Fibroblast of lung (primary cell): Measurements from ENCODE around the gene SLC16A9. TPM values are rescaled to one million over a fixed set of nuclear protein-coding genes. Genes with fewer than 3 reads are reported as not detected.
A peak's percentile ranks its signal among the peaks of the same experiment; 100 is the strongest.

Source experiments
- DNase-seq, 2 donors: peaks; one replicate each; pipeline versions ENCODE4 v3.0.0 to v3.0.0-alpha.2; 2010; ENCODE audit warnings: low read depth in 2 of 2
- H2AFZ ChIP-seq: 2 replicates; pipeline ENCODE4 v1.5.1; 2012; ENCODE audit warnings: low read length, control low read depth, inconsistent platforms
- H3K27ac ChIP-seq: 2 replicates; pipeline ENCODE4 v1.5.1; 2011; ENCODE audit warnings: low read length, control low read depth; ENCODE audit not compliant: insufficient read depth
- H3K27me3 ChIP-seq: 2 replicates; pipeline ENCODE4 v1.5.1; 2011; ENCODE audit warnings: mild to moderate bottlenecking, low read length; ENCODE audit not compliant: control insufficient read depth, insufficient read depth
- H3K36me3 ChIP-seq: 2 replicates; pipeline ENCODE4 v1.5.1; 2011; ENCODE audit warnings: low read length; ENCODE audit not compliant: control insufficient read depth, insufficient read depth
- H3K4me1 ChIP-seq: 2 replicates; pipeline ENCODE4 v1.5.1; 2011; ENCODE audit warnings: low read length; ENCODE audit not compliant: control insufficient read depth, insufficient read depth; ENCODE audit errors: extremely low read depth
- H3K4me2 ChIP-seq: 2 replicates; pipeline ENCODE4 v1.5.1; 2011; ENCODE audit warnings: low read length, control low read depth; ENCODE audit not compliant: insufficient read depth; ENCODE audit errors: extremely low read depth
- H3K4me3 ChIP-seq, 4 experiments: fragments of 200-600 bp in 1 of 4; sonication (generic) in 1 of 4; replicated peaks in 1 of 4; 2 replicates each; pipeline ENCODE4 v1.5.1; 2011 to 2016; ENCODE audit warnings: low read length in 4 of 4, low read depth in 3 of 4, mild to moderate bottlenecking in 3 of 4, control low read depth in 2 of 4, inconsistent platforms in 1 of 4, mixed read lengths in 1 of 4; ENCODE audit not compliant: insufficient read depth in 1 of 4; ENCODE audit errors: control extremely low read depth in 1 of 4
- H3K79me2 ChIP-seq: 2 replicates; pipeline ENCODE4 v1.5.1; 2012; ENCODE audit warnings: mild to moderate bottlenecking, low read length, inconsistent platforms; ENCODE audit not compliant: control insufficient read depth, insufficient read depth
- H3K9ac ChIP-seq: 2 replicates; pipeline ENCODE4 v1.5.1; 2011; ENCODE audit warnings: mild to moderate bottlenecking, low read length, control low read depth; ENCODE audit not compliant: insufficient read depth
- H3K9me3 ChIP-seq: 2 replicates; pipeline ENCODE4 v1.5.1; 2012; ENCODE audit warnings: low read depth, low read length; ENCODE audit not compliant: control insufficient read depth, insufficient read depth
- H4K20me1 ChIP-seq: 2 replicates; pipeline ENCODE4 v1.5.1; 2011; ENCODE audit warnings: low read length; ENCODE audit not compliant: control insufficient read depth, insufficient read depth; ENCODE audit errors: extremely low read depth
- EZH2 ChIP-seq: IDR thresholded peaks from 2 replicates; pipeline ENCODE4 v1.5.1; 2012; ENCODE audit warnings: low read length, control low read depth, mild to moderate bottlenecking; ENCODE audit errors: missing control alignments
- polyA plus RNA-seq, 2 donors: library from polyadenylated mRNA; depleted of rRNA in 1 of 2; stranded (reverse) in 1 of 2; unstranded in 1 of 2; fragments of >200 nt; gene quantifications; 2 replicates each; pipeline ENCODE4 v1.2.1, GENCODE V29; 2011 to 2012; ENCODE audit warnings: missing spikeins in 1 of 2
- total RNA-seq: library from RNA; depleted of rRNA; stranded (reverse); fragments of >200 nt; gene quantifications from 2 replicates; pipeline ENCODE4 v1.2.1, GENCODE V29; 2014
- TF ChIP-seq, protein P1 (sequence below), 2 donors: IDR thresholded peaks in 1 of 2; conservative IDR thresholded peaks in 1 of 2; 1 replicate in 1 of 2; 2 replicates in 1 of 2; pipeline ENCODE4 v1.5.1; 2011 to 2012; ENCODE audit warnings: low read length in 2 of 2, control low read depth in 1 of 2, inconsistent platforms in 1 of 2, low read depth in 1 of 2, mild to moderate bottlenecking in 1 of 2

Gene SLC16A9
- total and polyA plus RNA-seq, 2 donors (not counting 1 experiment from before 2014, with no cell fraction given), result 0.08 to 0.66 TPM

DNA sequence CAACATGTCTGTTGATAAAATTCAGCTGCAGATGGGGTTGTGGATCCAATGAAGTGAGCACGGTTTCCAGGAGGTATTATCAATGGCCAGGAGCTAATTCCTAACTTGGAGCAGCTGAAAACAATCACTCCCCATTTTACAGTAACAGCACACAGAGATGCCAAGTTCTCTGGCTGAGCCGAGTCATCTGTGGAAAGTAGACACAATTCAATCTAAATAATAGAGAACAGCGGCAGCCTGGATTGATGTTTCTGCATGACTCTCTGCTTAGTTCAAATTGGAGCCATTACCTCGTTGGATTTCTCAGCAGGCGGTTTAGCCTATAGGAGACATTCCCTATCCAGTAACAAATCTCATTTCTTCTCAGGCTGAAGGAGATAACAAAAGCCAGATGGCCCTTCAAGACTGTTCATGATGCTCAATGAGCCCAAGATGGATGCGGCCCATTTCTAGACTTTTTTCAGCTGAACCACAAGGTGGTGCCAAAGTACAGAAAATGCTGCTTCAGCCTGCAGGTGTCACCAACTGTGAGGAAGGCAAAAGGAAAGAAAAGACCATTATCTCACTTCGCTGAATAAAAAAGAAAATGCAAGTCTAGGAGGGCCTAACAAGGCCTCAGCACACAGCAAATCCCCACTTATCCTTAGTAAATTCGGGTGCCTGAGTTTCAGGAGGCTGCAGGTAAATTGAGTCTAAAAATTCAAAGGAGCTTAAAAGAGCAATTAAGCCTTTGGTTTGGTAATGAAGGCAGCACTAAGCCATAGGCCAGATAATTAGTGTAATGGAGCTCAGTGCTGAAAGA, 83.7 kb downstream of the SLC16A9 start:
- Histone ChIP-seq H3K9me3 (no peaks in the 10 kb centered on the region), H2AFZ (peak overlapping the region; percentile 14)

DNA sequence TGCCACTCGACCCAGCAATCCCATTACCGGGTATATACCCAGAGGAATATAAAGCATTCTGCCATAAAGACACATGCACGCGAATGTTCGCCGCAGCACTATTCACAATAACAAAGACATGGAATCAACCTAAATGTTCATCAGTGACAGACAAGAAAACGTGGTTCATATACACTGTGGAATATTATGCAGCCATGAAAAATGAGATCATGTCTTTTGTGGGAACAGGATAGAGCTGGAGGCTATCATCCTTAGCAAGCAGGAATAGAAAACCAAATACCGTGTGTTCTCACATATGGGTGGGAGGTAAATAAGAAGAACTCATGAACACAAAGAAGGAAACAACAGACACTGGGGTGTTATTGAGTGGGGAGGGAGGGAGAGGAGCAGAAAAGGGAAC, 84.7 kb downstream of the SLC16A9 start:
- H3K27me3 ChIP-seq, result no peaks in the 10 kb centered on the region
- no peaks in the 10 kb centered on the region for H3K4me1 ChIP-seq
- H3K4me3 ChIP-seq, result no peak overlapping the region
- H3K27ac ChIP-seq, result no peak overlapping the region
- no peaks in the 10 kb centered on the region for H4K20me1 ChIP-seq
- no peak for DNase-seq
- no peaks in the 10 kb centered on the region for H3K9me3 ChIP-seq
- H3K9ac ChIP-seq, result no peak overlapping the region
- TF ChIP-seq, protein P1, sequence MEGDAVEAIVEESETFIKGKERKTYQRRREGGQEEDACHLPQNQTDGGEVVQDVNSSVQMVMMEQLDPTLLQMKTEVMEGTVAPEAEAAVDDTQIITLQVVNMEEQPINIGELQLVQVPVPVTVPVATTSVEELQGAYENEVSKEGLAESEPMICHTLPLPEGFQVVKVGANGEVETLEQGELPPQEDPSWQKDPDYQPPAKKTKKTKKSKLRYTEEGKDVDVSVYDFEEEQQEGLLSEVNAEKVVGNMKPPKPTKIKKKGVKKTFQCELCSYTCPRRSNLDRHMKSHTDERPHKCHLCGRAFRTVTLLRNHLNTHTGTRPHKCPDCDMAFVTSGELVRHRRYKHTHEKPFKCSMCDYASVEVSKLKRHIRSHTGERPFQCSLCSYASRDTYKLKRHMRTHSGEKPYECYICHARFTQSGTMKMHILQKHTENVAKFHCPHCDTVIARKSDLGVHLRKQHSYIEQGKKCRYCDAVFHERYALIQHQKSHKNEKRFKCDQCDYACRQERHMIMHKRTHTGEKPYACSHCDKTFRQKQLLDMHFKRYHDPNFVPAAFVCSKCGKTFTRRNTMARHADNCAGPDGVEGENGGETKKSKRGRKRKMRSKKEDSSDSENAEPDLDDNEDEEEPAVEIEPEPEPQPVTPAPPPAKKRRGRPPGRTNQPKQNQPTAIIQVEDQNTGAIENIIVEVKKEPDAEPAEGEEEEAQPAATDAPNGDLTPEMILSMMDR (conservative IDR thresholded peaks at IDR 0.05 in 1 of 2, IDR thresholded peaks at IDR 0.05 in 1 of 2; ENCODE audit: low read depth in 1 of 2, low read length in 2 of 2), result no peak
- no peak for TF ChIP-seq EZH2
- no peak overlapping the region for H3K4me2 ChIP-seq
- no peaks in the 10 kb centered on the region for H3K36me3 ChIP-seq
- H2AFZ ChIP-seq, result no peak overlapping the region
- H3K79me2 ChIP-seq, result no peaks in the 10 kb centered on the region

More for the DNA sequence above, 83.7 kb downstream of the SLC16A9 start:
- H3K4me1 ChIP-seq, result no peaks in the 10 kb centered on the region
- H3K9ac ChIP-seq, result no peak overlapping the region
- no peak overlapping the region for H3K4me3 ChIP-seq
- no peaks in the 10 kb centered on the region for H4K20me1 ChIP-seq
- H3K27me3 ChIP-seq, result no peaks in the 10 kb centered on the region
- no peaks in the 10 kb centered on the region for H3K36me3 ChIP-seq
- H3K27ac ChIP-seq, result no peak overlapping the region
- H3K4me2 ChIP-seq, result peak overlapping the region; percentile 5
- no peak for TF ChIP-seq EZH2
- TF ChIP-seq, protein P1 (conservative IDR thresholded peaks at IDR 0.05 in 1 of 2, IDR thresholded peaks at IDR 0.05 in 1 of 2; ENCODE audit: low read depth in 1 of 2, low read length in 2 of 2), result peak; percentile 75 to 86
- H3K79me2 ChIP-seq, result no peaks in the 10 kb centered on the region
- DNase-seq, result peak; percentile 62 to 80

DNA sequence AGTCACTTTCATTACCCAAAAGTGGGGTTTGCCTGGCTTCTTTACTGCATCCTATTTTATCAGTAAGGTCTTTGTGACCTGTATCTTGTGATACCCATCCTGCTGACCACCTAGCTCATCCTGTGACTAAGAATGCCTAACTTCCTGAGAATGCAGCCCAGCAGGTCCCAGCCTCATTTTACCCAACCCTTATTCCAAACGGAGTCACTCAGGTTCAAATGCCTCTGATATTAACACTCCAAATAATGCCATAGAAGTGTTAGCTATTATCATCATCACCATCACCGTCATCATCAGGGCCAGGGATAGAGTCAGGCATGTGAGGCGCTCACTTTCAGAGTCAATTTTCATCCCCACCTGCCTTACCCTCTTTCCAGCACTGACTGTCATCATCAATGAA, 85.5 kb downstream of the SLC16A9 start:
- Histone ChIP-seq H3K36me3 (no peaks in the 10 kb centered on the region), H3K27me3 (no peaks in the 10 kb centered on the region), H3K9me3 (no peaks in the 10 kb centered on the region), H2AFZ (no peak overlapping the region), H3K4me3 (no peak overlapping the region), H3K9ac (no peak overlapping the region), H3K27ac (no peak overlapping the region), H4K20me1 (no peaks in the 10 kb centered on the region), H3K79me2 (no peaks in the 10 kb centered on the region), H3K4me1 (no peaks in the 10 kb centered on the region), H3K4me2 (no peak overlapping the region)
- no peak for TF ChIP-seq EZH2
- TF ChIP-seq, protein P1 (conservative IDR thresholded peaks at IDR 0.05 in 1 of 2, IDR thresholded peaks at IDR 0.05 in 1 of 2; ENCODE audit: low read depth in 1 of 2, low read length in 2 of 2), result no peak
- DNase-seq, result no peak
